K562 (cell line): ENCODE data around the gene RTCA. TPM values are rescaled to one million over a fixed set of nuclear protein-coding genes. Genes with fewer than 3 reads are reported as not detected.
A peak's percentile ranks its signal among the peaks of the same experiment; 100 is the strongest.

Experiments
- DPF2 ChIP-seq: fragments of 450-650 bp; IDR thresholded peaks from 2 replicates; pipeline ENCODE4 v1.6.1; 2016
- ETV5 ChIP-seq: sonication (generic); formaldehyde crosslinking; IDR thresholded peaks from 2 replicates; pipeline ENCODE4 v1.4.0; 2020; ENCODE audit warnings: low read depth, mild to moderate bottlenecking, missing genetic modification reagents
- FOS ChIP-seq: IDR thresholded peaks from 3 replicates; pipeline ENCODE4 v1.6.1; 2011; ENCODE audit not compliant: insufficient read length; ENCODE audit errors: extremely low read depth
- MAFF ChIP-seq: IDR thresholded peaks from 2 replicates; pipeline ENCODE4 v1.6.1; 2012; ENCODE audit warnings: low read length, improper control_type of control experiment
- MYC ChIP-seq, 2 experiments: fragments of 250-450 bp in 1 of 2; sonication (Bioruptor Pico) in 1 of 2; IDR thresholded peaks; 2 replicates each; pipeline versions ENCODE4 v1.5.1 to v1.6.1; 2012 to 2021; ENCODE audit warnings: low read depth in 2 of 2, borderline replicate concordance in 1 of 2, improper control_type of control experiment in 1 of 2, low read length in 1 of 2, mild to moderate bottlenecking in 1 of 2, moderate library complexity in 1 of 2
- POLR2A ChIP-seq: fragments of 450-650 bp; conservative IDR thresholded peaks from 2 replicates; pipeline ENCODE4 v1.6.1; 2016
- RNF2 ChIP-seq: sonication (generic); IDR thresholded peaks from 2 replicates; pipeline ENCODE4 v1.6.1; 2016
- TAF7 ChIP-seq: fragments of 450-650 bp; IDR thresholded peaks from 2 replicates; pipeline ENCODE4 v1.6.1; 2016; ENCODE audit warnings: missing genetic modification characterization, missing compliant biosample characterization
- TEAD2 ChIP-seq: fragments of 450-650 bp; IDR thresholded peaks from 2 replicates; pipeline ENCODE4 v1.6.1; 2016; ENCODE audit warnings: missing genetic modification characterization, control low read depth, missing compliant biosample characterization
- XRCC5 ChIP-seq: fragments of 200-400 bp; formaldehyde crosslinking; IDR thresholded peaks from 2 replicates; pipeline ENCODE4 v1.6.1; 2017; ENCODE audit warnings: low read depth, mild to moderate bottlenecking, low read length
- ZBTB1 ChIP-seq: sonication (generic); formaldehyde crosslinking; IDR thresholded peaks from 2 replicates; pipeline ENCODE4 v1.8.1; 2023; ENCODE audit warnings: missing genetic modification reagents, low read depth, mild to moderate bottlenecking, borderline replicate concordance
- ZKSCAN3 ChIP-seq: fragments of 250-450 bp; sonication (Bioruptor Pico); IDR thresholded peaks from 2 replicates; pipeline ENCODE4 v1.4.0; 2020
- polyA plus RNA-seq, 8 experiments: library from polyadenylated mRNA; depleted of rRNA in 4 of 8; stranded (reverse) in 5 of 8; unstranded in 3 of 8; fragments of >200 nt; fragmentation: Nextera tagmentation in 2 of 8; fragmentation: Illumina TruSeq in 1 of 8; extraction: Ambion mirVana in 2 of 8; extraction: Trizol in 1 of 8; gene quantifications; 2 replicates each; pipeline versions ENCODE4 v1.2.1 to v1.2.3, GENCODE V29; 2011 to 2014; ENCODE audit warnings: inconsistent platforms in 1 of 8, missing spikeins in 1 of 8
- total RNA-seq, 7 experiments: library from RNA; depleted of rRNA in 6 of 7; stranded (reverse); fragments of >200 nt in 6 of 7; fragmentation: Illumina TruSeq in 2 of 7; extraction: Trizol in 2 of 7; gene quantifications; 2 replicates each; pipeline versions ENCODE4 v1.2.1 to v1.2.3, GENCODE V29; 2011 to 2021; ENCODE audit warnings: low replicate concordance in 1 of 7
- TF ChIP-seq, protein P1 (sequence below), 2 experiments: fragments of 150-350 bp in 1 of 2; IDR thresholded peaks; 2 replicates each; pipeline ENCODE4 v1.6.1; 2012 to 2016; ENCODE audit warnings: low read depth in 2 of 2, low read length in 2 of 2, mild to moderate bottlenecking in 1 of 2, moderate library complexity in 1 of 2
- TF ChIP-seq, protein P2 (sequence below): sonication (generic); formaldehyde crosslinking; IDR thresholded peaks from 2 replicates; pipeline ENCODE4 v1.8.0; 2022; ENCODE audit warnings: mild to moderate bottlenecking, missing genetic modification reagents
- TF ChIP-seq, protein P3 (sequence below): fragments of 250-450 bp; sonication (Bioruptor Pico); IDR thresholded peaks from 2 replicates; pipeline ENCODE4 v1.5.0; 2021
- TF ChIP-seq, protein P4 (sequence below): sonication (generic); formaldehyde crosslinking; IDR thresholded peaks from 2 replicates; pipeline ENCODE4 v1.9.0; 2022; ENCODE audit warnings: mild to moderate bottlenecking, missing genetic modification reagents
- TF ChIP-seq, protein P5 (sequence below): fragments of 450-650 bp; formaldehyde crosslinking; IDR thresholded peaks from 2 replicates; pipeline ENCODE4 v1.4.0; 2020; ENCODE audit warnings: mild to moderate bottlenecking, moderate library complexity

Gene RTCA
- total and polyA plus RNA-seq, 9 of the 15 experiments (the other 6 are each of a cell fraction or from before 2014, with no cell fraction given): 11.6 to 57.2 (median 43.2) TPM

DNA sequence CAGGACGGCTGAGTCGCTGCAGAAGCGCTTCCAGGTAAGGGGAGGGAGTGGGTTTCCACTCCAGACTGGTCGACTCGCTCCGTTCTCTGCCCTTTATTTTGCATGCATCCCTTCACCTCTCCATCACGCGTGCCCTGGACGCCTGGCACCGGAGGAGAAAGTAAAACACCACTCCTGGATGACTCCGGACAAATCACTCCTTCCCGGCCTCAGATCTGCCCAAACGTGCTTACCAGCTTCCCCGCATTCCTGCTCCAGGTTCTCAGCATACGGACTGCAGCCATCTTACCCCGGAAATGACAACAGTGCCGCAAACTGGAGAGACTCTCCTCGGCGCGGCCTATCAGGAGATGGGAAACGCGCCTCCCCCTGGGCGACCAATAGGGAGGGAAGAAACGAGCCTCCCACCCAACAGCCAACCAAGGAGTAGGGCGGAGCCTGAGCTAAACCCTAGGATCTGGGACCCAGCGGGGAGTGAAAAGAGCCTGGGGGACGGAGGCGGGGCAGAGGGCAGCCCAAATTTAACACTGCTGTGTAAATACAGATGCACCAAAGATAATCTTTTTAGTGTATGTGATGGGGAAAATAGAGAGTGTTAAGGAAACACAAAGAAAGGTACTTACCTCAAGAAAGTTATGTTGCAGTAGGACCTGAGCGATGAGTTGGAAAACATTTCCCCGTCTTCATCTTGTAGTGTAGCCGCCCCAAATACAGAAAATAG lies 16.3 kb upstream of the RTCA start, which contains the start of gene DBT (continued):
- TF ChIP-seq, protein P1, sequence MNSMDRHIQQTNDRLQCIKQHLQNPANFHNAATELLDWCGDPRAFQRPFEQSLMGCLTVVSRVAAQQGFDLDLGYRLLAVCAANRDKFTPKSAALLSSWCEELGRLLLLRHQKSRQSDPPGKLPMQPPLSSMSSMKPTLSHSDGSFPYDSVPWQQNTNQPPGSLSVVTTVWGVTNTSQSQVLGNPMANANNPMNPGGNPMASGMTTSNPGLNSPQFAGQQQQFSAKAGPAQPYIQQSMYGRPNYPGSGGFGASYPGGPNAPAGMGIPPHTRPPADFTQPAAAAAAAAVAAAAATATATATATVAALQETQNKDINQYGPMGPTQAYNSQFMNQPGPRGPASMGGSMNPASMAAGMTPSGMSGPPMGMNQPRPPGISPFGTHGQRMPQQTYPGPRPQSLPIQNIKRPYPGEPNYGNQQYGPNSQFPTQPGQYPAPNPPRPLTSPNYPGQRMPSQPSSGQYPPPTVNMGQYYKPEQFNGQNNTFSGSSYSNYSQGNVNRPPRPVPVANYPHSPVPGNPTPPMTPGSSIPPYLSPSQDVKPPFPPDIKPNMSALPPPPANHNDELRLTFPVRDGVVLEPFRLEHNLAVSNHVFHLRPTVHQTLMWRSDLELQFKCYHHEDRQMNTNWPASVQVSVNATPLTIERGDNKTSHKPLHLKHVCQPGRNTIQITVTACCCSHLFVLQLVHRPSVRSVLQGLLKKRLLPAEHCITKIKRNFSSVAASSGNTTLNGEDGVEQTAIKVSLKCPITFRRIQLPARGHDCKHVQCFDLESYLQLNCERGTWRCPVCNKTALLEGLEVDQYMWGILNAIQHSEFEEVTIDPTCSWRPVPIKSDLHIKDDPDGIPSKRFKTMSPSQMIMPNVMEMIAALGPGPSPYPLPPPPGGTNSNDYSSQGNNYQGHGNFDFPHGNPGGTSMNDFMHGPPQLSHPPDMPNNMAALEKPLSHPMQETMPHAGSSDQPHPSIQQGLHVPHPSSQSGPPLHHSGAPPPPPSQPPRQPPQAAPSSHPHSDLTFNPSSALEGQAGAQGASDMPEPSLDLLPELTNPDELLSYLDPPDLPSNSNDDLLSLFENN (IDR thresholded peaks at IDR 0.05; ENCODE audit: low read depth in 2 of 2, low read length in 2 of 2): 0 out of 4 replicates have a peak, but pooled peaks of 1 of the 2 experiments have one; percentile 17
- TF ChIP-seq, protein P2, sequence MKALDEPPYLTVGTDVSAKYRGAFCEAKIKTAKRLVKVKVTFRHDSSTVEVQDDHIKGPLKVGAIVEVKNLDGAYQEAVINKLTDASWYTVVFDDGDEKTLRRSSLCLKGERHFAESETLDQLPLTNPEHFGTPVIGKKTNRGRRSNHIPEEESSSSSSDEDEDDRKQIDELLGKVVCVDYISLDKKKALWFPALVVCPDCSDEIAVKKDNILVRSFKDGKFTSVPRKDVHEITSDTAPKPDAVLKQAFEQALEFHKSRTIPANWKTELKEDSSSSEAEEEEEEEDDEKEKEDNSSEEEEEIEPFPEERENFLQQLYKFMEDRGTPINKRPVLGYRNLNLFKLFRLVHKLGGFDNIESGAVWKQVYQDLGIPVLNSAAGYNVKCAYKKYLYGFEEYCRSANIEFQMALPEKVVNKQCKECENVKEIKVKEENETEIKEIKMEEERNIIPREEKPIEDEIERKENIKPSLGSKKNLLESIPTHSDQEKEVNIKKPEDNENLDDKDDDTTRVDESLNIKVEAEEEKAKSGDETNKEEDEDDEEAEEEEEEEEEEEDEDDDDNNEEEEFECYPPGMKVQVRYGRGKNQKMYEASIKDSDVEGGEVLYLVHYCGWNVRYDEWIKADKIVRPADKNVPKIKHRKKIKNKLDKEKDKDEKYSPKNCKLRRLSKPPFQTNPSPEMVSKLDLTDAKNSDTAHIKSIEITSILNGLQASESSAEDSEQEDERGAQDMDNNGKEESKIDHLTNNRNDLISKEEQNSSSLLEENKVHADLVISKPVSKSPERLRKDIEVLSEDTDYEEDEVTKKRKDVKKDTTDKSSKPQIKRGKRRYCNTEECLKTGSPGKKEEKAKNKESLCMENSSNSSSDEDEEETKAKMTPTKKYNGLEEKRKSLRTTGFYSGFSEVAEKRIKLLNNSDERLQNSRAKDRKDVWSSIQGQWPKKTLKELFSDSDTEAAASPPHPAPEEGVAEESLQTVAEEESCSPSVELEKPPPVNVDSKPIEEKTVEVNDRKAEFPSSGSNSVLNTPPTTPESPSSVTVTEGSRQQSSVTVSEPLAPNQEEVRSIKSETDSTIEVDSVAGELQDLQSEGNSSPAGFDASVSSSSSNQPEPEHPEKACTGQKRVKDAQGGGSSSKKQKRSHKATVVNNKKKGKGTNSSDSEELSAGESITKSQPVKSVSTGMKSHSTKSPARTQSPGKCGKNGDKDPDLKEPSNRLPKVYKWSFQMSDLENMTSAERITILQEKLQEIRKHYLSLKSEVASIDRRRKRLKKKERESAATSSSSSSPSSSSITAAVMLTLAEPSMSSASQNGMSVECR (CRISPR knock-in tag): peak; percentile 60; the same call in 1 of the 2 replicates
- TF ChIP-seq TAF7 (tag) (peak; percentile 97), TEAD2 (tag) (0 out of 2 replicates have a peak, but pooled peaks have one; percentile 46), ZKSCAN3 (CRISPR knock-in tag) (no peak), MAFF (no peak), FOS (peak; percentile 63), DPF2 (peak; percentile 73), XRCC5 (no peak), ETV5 (CRISPR knock-in tag) (peak; percentile 75), ZBTB1 (CRISPR knock-in tag) (peak; percentile 68), MYC (IDR thresholded peaks at IDR 0.05; ENCODE audit: low read depth, low read length) (peak; percentile 86), MYC (CRISPR knock-in tag; IDR thresholded peaks at IDR 0.05; ENCODE audit: borderline replicate concordance, low read depth) (no peak), POLR2A (peak; percentile 98), RNF2 (peak; percentile 47; the same call in 1 of the 2 replicates)
- TF ChIP-seq, protein P3, sequence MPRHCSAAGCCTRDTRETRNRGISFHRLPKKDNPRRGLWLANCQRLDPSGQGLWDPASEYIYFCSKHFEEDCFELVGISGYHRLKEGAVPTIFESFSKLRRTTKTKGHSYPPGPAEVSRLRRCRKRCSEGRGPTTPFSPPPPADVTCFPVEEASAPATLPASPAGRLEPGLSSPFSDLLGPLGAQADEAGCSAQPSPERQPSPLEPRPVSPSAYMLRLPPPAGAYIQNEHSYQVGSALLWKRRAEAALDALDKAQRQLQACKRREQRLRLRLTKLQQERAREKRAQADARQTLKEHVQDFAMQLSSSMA (CRISPR knock-in tag): 0 out of 2 replicates have a peak, but pooled peaks have one; percentile 81
- TF ChIP-seq, protein P4, sequence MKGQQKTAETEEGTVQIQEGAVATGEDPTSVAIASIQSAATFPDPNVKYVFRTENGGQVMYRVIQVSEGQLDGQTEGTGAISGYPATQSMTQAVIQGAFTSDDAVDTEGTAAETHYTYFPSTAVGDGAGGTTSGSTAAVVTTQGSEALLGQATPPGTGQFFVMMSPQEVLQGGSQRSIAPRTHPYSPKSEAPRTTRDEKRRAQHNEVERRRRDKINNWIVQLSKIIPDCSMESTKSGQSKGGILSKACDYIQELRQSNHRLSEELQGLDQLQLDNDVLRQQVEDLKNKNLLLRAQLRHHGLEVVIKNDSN (CRISPR knock-in tag): no peak
- TF ChIP-seq, protein P5, sequence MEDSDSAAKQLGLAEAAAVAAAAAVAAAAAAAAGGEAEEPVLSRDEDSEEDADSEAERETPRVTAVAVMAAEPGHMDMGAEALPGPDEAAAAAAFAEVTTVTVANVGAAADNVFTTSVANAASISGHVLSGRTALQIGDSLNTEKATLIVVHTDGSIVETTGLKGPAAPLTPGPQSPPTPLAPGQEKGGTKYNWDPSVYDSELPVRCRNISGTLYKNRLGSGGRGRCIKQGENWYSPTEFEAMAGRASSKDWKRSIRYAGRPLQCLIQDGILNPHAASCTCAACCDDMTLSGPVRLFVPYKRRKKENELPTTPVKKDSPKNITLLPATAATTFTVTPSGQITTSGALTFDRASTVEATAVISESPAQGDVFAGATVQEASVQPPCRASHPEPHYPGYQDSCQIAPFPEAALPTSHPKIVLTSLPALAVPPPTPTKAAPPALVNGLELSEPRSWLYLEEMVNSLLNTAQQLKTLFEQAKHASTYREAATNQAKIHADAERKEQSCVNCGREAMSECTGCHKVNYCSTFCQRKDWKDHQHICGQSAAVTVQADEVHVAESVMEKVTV (CRISPR knock-in tag): no peak
